Measurements from ENCODE around the gene TFPT. TPM values are rescaled to one million over a fixed set of nuclear protein-coding genes. Genes with fewer than 3 reads are reported as not detected.
"Not testable (repeated sequence)": the region's sequence is repeated elsewhere in the genome, so short reads cannot be mapped to it uniquely, and the experiment has no call there.

The TFPT gene
- total RNA-seq, 1 experiment from 2014 or later: 37.5 TPM

- no peak for DNase-seq (ENCODE audit: low spot score)
Observed at GRCh38 chr19:54124393-54124792, 8.9 kb upstream of the TFPT start.

DNA sequence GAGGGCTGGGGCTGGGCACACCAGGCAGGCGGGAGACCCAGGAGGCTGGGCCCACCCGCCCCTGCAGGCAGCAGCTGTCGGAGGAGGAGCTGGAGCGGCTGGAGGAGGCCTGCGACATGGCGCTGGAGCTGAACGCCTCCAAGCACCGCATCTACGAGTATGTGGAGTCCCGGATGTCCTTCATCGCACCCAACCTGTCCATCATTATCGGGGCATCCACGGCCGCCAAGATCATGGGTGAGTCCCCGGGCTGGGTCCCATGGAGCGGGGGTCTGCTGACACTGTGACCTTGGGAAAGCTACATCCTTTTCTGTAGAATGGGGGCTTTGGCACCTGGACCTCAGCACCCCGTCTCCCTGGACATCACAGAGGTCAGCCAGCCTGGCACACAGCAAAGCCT lies 8.2 kb upstream of the TFPT start:
- no peak for DNase-seq (ENCODE audit: low spot score)

DNA sequence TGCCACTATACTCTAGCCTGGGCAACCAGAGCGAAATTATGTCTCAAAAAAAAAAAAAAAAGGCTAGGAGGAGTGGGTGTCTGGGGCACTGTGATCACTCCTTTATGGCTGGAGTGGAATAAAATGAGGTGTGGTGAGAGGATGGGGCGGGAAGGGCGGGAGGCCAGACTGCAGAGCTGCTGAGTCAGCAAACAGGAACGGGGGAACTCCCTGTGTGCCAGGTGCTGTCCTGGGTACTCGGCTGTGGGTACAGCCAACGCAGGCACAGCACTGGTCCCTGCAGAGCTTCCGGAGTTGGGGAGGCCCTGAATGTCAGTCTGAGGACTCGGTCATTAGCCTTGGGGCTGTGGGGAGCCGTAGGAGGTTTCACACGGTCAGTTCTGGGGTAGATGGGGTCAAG lies 5.8 kb upstream of the TFPT start:
- DNase-seq (ENCODE audit: low spot score): no peak

- DNase-seq (ENCODE audit: low spot score): no peak
Observed at GRCh38 chr19:54114340-54115108, 933 bp downstream of the TFPT start.

DNA sequence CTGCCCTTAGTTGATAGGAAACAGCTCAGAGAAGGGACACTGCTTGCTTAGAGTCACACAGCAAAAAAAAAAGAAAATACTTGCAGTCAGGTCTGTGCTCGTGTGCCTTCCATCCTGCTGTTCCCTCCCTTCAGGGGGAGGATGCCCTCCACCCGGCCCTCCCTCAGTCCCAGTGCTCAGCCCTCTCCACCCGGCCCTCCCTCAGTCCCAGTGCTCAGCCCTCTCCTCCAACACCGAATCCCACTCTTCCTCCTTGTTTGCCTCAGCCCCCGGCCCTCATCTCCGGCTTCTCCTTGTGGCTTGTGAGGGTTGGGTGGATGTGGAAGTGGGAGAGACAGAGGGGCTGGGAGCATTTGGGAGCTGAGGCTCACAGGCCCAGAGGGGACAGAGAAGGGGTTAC lies 5.8 kb downstream of the TFPT start:
- DNase-seq (ENCODE audit: low spot score): no peak

DNA sequence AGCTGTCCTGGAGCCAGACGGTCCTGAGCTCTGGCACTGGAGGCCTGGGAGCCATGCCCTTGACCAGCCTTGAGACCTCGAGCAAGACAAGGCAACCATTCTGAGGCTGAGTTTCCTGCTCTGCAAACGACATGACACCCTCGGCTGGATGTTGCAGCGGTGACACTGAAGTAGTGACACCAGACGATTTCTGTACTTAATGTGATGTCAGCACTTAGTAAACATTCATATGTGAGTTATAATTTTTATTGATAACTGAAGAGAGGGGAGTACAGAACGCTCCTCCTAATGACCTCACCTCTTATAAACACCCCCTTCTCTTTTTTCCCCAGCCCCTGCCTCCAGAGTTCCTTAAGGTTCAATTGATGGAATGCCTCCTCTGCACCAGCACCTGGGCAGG lies 7.0 kb downstream of the TFPT start:
- DNase-seq (ENCODE audit: low spot score): no peak

- DNase-seq (ENCODE audit: low spot score): no peak
Observed at GRCh38 chr19:54107876-54108490, 7.5 kb downstream of the TFPT start.

- DNase-seq (ENCODE audit: low spot score): no peak
Observed at GRCh38 chr19:54106716-54107115, 8.7 kb downstream of the TFPT start.

DNA sequence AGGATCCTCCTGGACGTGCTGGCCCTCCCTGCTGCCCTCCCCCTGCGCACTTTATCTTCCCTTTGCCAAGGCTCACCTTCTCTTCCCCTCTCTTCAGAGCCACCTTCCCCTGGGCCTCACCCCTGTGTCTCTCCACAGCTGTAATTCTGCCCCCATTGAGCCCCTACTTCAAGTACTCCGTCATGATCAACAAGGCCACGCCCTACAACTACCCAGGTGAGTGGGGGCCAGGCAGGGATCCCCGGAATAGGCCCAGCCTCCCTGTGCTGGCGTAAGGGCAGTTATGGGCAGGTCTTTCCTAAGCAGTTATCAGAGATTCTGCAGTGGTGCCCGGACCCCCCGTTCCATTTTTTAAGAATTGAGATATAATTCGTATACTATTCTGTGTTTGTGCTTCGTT lies 9.7 kb downstream of the TFPT start:
- DNase-seq (ENCODE audit: low spot score): no peak

- DNase-seq (ENCODE audit: low spot score): no peak
Observed at GRCh38 chr19:54104998-54105715, 10.3 kb downstream of the TFPT start.

GRCh38 chr19:54102421-54103169 lies 12.9 kb downstream of the TFPT start, which contains the start of gene NDUFA3:
TSS of gene NDUFA3 (plus strand) at chr19:54102855. CDS start at chr19:54102879, 24 bp downstream.
- peak; percentile 99 for DNase-seq (ENCODE audit: low spot score)

DNA sequence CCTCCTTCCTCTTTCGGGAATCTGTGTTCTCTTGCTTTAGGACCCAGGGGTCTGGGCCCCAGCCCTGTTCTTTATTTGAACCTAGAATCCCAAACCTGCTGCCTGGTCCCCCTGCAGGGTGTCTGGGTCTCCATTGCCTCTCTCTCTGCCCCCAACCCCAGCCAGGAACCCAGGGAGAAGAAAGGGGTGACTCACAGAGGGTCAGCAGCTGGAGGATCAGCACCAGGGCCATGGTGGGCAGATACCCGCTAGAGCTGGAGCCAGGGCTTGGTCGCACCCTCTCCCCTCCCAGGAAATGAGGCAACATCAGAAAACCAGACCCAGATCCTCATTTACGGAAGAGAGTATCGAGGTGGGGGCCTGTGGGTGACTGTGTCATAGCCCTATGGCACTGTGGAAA lies 14.9 kb downstream of the TFPT start, which contains the start of gene OSCAR:
Gene OSCAR, minus strand, starts transcription at position 243 of the 400 bp plus-strand sequence. Its CDS starts 11 bp downstream, at position 232.
- no peak for DNase-seq (ENCODE audit: low spot score)

DNA sequence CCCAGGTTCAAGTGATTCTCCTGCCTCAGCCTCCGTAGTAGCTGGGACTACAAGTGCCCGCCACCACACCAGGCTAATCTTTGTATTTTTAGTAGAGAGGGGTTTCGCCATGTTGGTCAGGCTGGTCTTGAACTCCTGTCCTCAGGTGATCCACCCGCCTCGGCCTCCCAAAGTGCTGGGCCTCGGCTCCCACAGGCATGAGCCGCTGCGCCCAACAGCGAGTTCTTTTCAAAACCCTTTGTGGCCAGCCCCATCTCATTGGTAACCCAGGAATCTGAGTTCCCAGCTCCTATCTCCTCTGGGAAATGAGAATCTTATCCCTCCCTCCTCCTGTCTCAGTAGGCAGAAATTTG lies 15.6 kb downstream of the TFPT start:
- not testable (repeated sequence) for DNase-seq (ENCODE audit: low spot score)

GRCh38 chr19:54099190-54099902 lies 16.1 kb downstream of the TFPT start:
- DNase-seq (ENCODE audit: low spot score): no peak

GRCh38 chr19:54096617-54097106 lies 18.8 kb downstream of the TFPT start:
- DNase-seq (ENCODE audit: low spot score): no peak

DNA sequence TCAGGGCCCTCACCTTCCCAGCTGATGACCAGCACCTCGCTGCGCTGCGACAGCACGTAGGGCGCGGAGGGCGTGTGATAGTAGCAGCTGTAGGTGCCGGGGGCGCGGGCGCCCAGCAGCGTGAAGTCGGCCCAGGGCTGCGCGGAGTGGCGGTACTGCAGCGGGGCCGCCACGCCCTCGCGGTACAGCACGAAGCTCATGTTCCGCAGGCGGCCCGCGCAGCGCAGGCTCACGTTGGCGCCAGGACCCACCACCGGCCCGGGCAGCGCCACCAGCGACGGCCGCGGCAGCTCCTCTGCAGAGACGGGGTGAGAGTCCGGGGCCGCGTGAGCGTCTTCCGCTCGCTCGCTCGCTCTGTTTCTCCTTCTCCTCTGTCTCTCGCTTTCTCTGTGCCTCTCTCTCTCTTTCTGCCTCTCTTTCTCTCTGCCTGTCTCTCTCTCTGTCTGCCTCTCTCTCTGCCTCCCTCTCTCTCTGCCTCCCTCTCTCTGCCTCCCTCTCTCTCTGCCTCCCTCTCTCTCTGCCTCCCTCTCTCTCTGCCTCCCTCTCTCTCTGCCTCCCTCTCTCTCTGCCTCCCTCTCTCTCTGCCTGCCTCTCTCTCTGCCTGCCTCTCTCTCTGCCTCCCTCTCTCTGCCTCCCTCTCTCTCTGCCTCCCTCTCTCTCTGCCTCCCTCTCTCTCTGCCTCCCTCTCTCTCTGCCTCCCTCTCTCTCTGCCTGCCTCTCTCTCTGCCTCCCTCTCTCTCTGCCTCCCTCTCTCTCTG lies 19.4 kb downstream of the TFPT start:
- DNase-seq (ENCODE audit: low spot score): not testable (repeated sequence)

DNA sequence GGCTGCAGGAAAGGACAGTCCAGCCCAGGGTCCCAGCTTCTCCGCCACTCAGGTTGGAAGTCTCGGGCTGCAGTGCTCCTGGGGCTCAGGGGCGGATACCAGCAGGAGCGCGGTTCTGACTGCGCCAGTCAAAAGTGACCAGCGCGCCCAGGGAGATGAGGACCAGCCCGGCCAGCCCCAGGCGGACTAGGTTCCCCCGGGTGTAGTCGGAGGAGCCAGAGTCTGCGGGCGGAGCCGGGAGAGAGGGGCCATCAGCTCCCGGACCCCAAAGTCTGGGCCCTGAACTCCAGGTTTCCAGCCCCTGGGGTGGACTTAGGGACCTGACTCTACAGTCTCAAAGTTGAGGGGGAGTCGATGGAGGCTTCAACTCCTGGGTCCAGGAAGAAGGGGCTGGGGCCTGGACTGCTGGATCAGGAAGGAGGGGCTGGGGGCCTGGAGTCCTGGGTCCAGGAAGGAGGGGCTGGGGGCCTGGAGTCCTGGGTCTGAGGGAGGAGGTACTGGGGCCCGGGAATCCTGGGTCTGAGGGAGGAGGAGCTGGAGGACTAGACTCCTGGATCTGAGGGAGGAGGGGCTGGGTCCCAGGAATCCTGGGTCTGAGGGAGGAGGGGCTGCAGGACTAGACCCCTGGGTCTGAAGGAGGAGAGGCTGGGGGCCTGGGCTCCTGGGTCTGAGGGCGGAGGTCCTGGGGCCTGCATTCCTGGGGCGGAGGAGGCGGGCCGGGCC lies 20.2 kb downstream of the TFPT start:
- DNase-seq (ENCODE audit: low spot score): no peak

DNA sequence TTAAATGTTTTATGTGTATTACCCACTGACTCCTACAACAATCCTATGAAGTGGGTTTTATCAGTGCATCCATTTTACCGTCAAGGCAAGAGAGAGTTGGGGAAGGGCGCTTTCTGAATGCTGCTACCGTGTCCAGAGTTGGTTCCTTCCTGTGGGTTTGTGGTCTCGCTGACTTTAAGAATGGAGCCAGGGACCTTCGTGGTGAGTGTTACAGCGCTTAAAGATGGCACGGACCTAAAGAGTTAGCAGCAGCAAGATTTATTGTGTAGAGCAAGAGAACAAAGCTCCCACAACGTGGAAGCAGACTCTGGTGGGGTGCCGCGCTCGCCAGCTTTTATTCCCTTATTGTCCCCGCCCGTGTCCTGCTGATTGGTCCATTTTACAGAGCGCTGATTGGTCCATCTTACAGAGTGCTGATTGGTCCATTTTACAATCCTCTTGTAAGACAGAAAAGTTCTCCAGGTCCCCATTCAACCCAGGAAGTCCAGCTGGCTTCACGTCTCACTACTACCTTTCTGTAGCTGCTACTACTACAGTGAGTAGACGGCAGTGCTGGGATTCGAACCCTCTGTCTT lies 20.9 kb downstream of the TFPT start:
- no peak for DNase-seq (ENCODE audit: low spot score)

GRCh38 chr19:54084410-54084809 lies 31.0 kb downstream of the TFPT start:
- no peak for DNase-seq (ENCODE audit: low spot score)

Measured in H4 (cell line).